Measurements from ENCODE around the gene HLA-DRA.
A peak's percentile ranks its signal among the peaks of the same experiment; 100 is the strongest.

The HLA-DRA gene

GRCh38 chr6:32439602-32440214, at the start of gene HLA-DRA:
HLA-DRA (plus strand) TSS chr6:32439887; CDS start chr6:32439951, 64 bp downstream.
- peak; percentile 80 for DNase-seq (ENCODE audit: low spot score)

DNA sequence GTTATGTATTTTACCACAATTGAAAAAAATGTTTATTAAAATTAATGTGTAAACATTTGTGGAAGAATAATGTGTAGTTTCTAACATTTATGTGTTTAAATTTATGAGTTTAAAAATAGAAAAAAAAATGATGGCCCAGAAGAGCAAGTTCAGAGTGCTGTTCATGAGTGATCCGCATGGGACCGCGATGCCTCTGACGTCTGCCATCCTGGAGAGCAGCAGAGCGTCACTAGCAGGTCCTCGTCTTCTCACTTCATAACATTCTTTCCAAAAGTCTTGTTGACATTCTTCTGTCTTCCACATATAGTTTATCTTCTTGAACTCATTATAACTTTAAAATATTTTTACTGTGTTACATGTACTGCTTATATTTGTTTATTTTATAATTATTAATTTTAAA, 48.2 kb upstream of the HLA-DRA start:
- DNase-seq (ENCODE audit: low spot score), result no peak

DNA sequence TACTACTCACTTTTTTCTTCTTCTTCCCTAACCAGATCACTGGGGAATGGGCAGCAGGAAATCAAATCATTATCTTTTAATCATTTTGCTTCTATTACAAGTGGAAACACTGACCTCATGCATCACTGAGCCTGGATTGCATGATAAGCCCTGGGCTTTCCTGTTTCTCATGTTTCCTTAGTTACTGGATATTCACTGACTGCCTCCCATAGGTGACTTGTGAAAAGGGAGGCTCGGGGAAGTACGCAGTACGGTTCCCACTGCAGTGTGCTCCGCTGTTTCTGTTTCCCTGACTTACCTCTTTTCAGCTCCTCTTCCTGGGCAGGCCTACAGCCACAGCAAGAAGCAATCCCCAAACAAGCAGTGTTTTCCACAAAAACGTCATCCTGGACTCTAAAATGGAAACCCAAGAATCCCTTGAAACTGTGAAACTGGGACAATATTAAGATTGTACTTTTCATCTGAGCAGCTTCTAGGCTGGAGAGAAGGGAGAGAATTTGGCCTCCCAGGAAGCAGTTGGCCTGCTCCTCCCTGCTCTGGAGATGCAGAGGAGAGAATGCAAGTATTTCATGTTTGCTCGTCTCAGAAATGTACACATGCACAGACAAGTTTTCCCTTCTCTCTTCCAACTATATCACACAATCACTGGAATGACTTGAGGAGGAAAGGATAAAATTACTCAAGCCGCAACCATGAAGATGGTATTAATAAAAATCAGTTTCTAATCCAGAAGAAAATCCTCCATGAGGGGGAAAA, 45.8 kb upstream of the HLA-DRA start:
- DNase-seq (ENCODE audit: low spot score), result no peak

DNA sequence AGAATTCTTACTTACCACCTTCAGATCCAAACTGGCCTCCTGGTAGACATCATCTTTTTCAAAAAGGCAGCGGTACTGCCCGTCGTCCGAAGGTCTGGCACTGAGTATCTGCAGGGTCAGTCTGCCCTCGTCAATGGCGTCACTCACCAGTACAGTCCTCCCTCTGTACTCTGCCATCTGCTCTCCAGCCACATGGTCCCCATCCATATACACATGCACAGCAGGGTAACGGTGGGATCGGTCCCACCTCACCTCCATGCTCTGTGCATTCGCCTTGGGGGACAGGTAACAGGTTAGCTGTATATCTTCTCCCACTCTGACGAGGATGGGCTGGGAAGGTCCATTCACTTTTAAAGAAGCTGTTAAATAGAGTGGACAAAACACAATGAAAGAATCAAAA, 43.7 kb upstream of the HLA-DRA start:
- DNase-seq (ENCODE audit: low spot score), result no peak

GRCh38 chr6:32397252-32397920, 42.3 kb upstream of the HLA-DRA start:
- DNase-seq (ENCODE audit: low spot score), result no peak

DNA sequence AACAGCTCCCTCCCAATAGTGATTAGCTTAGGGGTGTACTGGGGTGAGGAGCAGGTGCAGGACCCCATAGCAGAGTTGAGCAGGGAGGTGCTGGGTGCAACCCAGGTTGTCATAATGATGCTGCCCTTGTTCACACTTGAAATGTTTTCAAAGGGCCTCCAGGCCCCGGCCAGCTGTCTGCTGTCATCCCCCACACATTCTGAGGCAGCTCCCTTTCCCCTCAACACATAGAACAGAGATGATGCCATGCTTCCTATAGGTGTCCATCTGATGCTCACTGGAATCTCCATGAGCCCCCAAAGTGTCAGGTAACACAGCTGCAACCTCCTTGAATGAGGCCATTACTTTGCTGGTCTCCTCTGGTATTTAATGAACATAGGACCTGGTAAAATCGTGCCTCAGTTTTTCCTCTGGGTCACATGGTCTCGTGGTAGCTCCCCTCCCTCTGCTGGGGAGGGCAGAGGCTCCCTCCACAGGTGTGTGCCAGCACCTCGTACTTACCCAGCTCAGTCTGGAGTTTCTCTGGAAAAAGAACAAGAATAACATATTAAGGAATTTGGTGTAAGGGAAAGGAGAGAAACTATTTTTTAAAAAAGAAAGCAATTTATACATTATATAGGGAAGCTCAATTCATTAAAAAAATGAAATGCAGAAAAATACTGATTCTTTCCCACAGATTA, 38.3 kb upstream of the HLA-DRA start:
- DNase-seq (ENCODE audit: low spot score), result no peak

GRCh38 chr6:32402812-32403211, 36.9 kb upstream of the HLA-DRA start:
- DNase-seq (ENCODE audit: low spot score), result no peak

DNA sequence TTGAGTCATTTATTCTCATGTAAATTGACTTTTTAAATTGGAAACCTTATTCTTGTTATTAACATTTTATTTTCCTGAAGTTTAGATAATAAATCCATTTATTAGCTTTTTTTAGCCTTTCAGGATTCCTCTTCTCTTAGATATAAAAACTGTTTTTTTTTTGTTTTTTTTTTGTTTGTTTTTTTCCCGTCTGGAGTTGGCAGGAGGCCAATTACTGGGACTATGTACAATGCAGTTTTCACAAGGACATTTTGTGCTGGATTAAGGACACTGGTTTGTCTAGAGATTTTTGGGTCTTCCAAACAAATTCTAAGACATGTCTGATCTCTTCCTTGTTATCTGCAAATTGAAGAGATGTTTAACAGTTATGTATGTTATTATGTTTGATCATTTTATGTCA, 34.0 kb upstream of the HLA-DRA start:
- DNase-seq (ENCODE audit: low spot score), result no peak

GRCh38 chr6:32406197-32406596, 33.5 kb upstream of the HLA-DRA start:
- no peak for DNase-seq (ENCODE audit: low spot score)

DNA sequence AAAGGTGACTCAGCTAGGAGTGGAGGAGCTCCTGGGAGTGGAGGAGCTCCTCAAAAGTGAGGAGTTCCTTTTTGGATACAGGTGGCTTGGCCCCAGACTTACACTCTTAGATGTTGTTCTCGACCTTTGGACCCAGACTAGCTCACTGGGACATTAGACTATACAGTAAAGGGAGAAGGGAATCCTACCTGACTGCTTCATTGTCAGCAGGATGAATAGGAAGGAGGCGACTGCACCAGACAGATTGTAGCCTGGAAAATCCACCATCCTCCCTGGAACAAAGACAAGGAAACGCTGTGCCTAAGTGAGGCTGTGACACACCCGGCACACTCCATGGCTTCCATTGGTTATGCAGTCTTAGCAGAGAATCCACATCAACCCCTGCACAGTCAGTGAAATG, 32.8 kb upstream of the HLA-DRA start, which contains the start of gene BTNL2:
TSS of gene BTNL2 (minus strand) at position 325 of the 400 bp plus-strand sequence. CDS start at position 267, 58 bp downstream.
- no peak for DNase-seq (ENCODE audit: low spot score)

- no peak for DNase-seq (ENCODE audit: low spot score)
Observed at GRCh38 chr6:32410906-32411305, 28.8 kb upstream of the HLA-DRA start.

DNA sequence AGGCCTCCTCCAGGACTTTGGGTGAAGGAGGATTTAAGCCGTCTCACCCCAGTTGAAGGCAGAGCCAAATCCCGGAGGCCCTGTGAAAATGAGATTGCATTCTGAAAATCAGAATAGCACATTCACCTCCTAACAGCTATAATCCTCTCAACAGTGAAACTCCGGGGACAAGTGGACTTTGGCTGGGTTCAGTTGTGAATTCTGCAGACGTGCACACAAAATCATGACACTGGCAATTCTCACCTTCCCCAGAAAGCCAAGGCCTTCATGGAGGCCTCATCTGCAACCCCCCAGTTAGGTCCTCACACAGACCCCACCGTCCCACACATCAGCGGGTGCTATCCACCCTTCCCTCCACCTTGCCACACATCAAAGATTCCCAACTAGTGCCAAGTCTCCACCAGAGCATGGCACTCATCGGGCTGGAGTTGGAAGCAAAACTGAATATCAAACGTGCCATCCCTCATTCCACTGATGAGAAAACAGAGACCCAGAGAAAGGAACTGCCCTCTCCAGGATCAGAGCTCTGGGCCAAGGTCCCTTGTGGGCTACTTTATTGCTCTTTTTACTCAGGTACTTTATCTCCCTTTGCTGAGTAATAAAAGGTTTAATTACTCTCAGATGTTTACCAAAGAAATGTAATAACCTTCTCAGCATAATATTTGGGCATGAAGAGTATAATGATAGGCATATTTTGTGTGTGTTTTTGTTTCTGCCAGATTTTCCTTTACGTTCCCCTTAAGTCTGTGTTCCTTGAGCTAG, 27.9 kb upstream of the HLA-DRA start:
- DNase-seq (ENCODE audit: low spot score), result no peak

DNA sequence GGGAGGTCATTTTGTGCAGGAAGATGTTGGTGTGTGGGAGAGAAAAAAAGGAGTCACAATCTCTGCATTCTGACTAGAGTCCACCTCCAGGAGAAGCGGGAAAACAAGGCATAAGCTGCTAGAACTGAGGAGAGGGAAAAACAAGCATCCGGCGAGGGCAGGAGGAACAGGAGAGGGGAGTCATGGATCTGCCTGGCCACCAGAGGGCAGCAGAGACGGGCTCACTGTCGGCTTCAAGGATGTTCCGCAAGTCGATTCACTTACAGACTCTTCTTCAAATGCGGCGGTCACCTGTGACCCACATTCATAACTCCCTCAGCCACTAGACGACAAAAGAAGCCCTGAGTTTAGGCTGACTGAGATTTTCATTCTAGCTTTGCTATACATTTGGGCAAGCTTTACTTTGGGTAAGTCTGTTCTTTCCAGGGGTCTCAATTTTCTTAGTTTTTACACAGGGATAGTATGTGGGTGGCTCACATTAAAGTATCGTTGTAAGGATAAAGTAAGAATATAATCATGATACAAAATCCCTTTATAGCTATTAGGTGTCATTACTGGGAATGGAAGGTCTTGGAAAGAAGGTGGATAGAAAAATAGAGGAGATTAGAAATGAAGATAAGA, 26.1 kb upstream of the HLA-DRA start:
- peak; percentile 85 for DNase-seq (ENCODE audit: low spot score)

GRCh38 chr6:32415521-32416019, 24.1 kb upstream of the HLA-DRA start:
- DNase-seq (ENCODE audit: low spot score), result peak; percentile 74

DNA sequence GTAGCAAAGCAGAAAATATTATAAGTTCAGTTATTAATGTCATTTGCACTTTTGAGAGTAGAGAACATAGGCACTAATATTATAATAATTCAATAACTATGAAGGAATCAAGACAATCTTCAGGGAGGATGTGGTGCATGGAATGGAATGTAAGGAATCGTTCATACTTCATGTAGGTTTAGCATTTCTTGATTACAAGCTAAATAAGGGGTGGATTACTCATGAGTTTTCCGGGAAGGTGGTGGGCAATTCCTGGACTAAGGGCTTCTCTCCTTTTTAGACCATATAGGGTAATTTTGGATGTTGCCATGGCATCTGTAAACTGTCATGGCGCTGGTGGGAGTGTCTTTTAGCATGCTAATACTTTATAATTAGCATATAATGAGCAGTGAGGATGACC, 23.7 kb upstream of the HLA-DRA start:
- no peak for DNase-seq (ENCODE audit: low spot score)

DNA sequence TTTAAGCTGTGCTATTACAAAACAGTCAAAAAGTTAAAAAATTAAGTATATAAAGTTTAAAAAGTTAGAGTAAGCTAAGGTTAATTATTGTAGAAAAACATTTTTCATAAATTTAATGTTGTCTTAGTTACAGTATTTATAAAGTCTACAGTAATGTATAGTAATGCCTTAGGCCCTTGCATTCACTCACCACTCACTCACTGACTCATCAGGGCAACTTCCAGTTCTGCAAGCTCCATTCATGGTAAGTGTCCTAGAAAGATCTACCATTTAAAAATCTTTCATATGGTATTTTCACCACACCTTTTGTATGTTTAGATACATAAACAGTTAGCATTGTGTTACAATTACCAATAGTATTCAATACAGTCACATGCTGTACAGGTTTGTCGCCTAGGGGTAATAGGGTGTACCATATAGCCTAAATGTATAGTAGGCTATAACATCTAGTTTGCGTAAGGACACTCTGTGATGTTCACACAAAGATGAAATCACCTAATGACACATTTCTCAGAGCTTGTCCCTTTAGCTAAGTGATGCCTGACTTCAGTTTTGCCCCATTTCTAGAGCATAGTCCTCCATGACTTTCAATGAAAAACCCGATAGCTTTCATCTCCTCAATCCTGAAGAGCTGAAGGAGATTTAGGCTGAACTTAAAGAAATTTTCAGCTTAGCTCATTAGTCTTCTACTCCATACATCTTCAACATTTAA, 14.9 kb upstream of the HLA-DRA start:
- DNase-seq (ENCODE audit: low spot score), result no peak

DNA sequence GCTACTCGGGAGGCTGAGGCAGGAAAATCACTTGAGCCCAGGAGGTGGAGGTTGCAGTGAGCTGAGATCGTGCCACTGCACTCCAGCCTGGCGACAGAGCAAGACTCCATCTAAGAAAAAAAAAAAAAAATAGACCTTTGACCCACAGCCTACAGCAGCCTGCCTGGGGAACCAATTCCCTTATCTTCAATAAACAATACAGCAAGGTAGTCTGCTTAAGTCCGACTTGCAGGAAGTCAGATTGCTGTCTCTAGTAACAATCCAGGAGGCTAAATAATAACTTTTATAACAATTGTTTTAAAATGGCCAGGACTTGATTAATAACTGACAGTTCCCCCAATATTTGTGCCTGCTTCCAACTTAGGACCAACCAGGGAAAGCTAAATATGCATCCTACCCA, 13.3 kb upstream of the HLA-DRA start:
- DNase-seq (ENCODE audit: low spot score), result no peak

- no peak for DNase-seq (ENCODE audit: low spot score)
Observed at GRCh38 chr6:32427218-32427617, 12.5 kb upstream of the HLA-DRA start.

- DNase-seq (ENCODE audit: low spot score), result no peak
Observed at GRCh38 chr6:32427934-32428474, 11.7 kb upstream of the HLA-DRA start.

DNA sequence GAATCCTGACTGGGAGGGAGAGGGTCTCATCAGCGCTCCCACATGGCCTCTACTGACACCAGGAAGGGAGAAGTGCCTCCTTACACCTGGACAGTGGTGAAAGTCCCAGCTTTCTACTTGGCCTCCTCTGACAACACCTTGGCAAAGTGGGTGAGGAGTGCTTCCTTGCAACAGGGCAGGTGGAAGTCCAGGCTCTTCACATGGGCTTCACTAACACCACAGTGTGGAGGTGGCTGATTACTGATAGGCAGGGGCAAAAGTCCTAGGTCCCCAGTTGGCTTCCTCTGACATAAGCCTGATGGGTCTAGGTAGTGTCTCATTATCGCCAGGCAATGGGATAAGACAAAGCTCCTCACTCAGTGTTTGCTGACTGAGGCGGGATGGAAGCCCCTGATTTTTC, 9.5 kb upstream of the HLA-DRA start:
- DNase-seq (ENCODE audit: low spot score), result no peak
